GM19193 (cell line): ENCODE data around the gene STARD3.

Experiments used
- POLR2A ChIP-seq: IDR thresholded peaks from 4 replicates; pipeline ENCODE4 v1.6.1; 2011; ENCODE audit not compliant: insufficient read depth, insufficient read length; ENCODE audit errors: extremely low read depth

Gene STARD3

DNA sequence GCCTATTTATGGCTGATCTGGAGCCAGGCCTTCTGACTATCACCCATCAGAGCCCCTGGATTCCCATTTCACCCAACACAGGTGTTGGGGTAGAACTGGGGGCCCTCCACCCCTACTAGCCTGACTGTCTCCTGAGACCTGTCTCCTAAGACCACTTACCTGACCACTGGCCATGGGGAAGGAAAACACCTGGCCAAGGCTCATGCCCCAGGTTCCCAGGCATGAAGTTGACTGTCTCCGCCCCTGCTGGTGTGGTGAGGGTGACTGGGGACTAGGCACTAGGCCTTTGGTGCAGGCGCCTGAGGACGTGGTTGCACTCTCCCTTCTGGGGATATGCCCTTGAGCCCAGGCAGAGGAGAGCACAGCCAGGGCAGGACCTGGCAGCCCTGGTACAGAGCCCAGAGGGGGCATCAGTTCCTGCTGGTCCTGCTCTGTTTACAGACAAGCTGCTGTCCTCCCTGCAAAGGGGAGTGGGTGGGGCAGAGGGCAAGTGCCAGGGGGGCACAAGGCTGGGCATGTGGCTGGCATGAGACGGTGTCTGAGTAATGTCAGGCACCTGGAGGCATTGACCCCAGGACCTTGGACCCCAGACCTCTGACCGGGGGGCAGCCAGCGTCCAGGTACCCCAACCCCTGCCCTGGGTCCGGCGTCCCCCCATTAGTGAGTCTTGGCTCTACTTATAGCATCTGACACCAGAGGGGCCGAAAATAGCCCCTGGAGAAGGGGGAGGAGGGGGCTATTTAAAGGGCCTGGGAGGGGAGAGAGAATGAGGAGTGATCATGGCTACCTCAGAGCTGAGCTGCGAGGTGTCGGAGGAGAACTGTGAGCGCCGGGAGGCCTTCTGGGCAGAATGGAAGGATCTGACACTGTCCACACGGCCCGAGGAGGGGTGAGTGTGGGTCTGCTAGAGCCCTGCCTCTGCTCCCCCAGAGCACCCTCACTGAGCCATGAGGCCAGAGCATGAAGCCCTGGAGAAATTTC, 27.9 kb downstream of the STARD3 start, which contains the start of gene TCAP:
TCAP (plus strand) TSS at position 769 of the 981 bp plus-strand sequence; CDS start at position 780, 11 bp downstream.
- TF ChIP-seq POLR2A = no peak

DNA sequence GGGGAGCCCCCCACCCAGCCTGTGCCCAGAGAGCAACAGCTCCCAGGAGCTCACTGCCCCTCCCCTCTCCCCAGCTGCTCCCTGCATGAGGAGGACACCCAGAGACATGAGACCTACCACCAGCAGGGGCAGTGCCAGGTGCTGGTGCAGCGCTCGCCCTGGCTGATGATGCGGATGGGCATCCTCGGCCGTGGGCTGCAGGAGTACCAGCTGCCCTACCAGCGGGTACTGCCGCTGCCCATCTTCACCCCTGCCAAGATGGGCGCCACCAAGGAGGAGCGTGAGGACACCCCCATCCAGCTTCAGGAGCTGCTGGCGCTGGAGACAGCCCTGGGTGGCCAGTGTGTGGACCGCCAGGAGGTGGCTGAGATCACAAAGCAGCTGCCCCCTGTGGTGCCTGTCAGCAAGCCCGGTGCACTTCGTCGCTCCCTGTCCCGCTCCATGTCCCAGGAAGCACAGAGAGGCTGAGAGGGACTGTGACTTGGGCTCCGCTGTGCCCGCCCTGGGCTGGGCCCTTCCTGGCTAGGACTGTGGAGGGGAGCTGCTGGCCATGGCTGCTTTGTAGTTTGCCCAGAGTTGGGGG, 28.8 kb downstream of the STARD3 start:
- TF ChIP-seq POLR2A = no peak

DNA sequence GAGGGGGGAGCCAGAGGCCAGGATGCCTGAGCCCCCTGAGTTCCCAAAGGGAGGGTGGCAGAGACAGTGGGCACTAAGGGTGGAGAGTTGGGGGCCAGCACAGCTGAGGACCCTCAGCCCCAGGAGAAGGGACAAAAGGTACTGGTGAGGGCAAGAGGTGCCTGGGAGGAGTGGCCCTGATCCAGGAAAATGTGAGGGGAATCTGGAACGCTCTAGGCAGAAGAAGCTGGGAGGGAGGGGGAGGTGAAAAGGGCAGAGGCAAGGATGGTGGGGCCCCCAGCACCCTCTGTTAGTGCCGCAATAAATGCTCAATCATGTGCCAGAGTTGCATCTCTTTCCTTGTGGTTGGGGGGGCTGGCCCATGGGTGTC, 29.3 kb downstream of the STARD3 start:
- TF ChIP-seq POLR2A = no peak

DNA sequence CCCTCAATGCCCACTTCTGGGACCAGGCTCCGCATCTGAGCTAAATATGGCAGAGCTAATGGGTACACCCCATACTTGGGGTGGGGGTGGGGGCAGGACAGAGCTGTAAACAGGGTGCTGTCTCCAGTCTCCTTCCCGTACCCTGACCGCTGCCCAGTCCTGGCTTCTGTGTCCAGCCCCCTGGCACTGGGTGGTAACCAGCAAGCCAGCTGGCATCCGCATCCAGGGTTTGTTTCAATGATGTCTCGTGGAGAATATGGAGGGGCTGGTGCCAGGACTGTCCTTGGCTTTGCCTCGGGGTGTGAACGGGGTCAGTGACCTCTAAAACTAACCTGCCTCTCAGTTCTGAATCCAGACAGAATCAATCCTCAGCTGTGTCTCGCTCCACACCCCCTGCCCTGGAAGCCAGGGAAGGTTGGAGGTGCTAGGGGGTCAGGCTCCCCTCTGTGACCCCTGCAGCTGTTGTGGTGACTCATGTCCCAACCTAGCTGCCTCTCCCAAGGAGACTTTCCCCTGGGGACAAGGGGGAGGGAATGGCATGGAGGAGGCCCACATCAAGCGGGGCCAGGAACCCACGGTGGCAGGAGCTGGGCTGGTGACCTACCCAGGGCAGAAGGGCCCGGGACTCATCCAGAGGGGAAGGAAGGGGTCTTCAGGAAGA, 29.8 kb downstream of the STARD3 start:
- TF ChIP-seq POLR2A = no peak

DNA sequence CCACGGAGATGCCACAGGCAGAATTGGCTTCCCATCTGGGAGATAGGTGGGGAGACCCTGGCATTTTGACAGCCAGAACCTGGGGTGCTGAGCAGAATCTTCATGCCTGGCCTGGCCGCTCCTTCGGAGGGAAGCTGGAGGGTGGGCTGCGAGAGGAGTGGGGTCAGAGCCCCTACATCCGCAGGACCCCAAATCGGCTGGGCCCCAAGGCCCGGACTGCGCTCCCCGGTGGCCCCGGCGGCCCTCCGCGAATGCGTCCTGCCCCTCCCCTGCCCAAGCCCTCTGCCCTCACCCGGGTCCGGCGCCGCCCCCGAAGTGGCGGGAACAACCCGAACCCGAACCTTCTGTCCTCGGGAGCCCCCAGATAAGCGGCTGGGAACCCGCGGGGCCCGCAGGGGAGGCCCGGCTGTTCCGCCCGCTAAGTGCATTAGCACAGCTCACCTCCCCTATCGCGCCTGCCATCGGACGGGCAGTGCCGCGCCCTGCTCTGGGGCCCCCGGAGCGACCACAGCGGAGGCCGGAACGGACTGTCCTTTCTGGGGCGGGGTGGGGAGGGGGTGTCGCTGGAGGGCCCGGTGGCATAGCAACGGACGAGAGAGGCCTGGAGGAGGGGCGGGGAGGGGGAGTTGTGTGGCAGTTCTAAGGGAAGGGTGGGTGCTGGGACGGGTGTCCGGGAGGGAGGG, 30.5 kb downstream of the STARD3 start:
- no peak for TF ChIP-seq POLR2A

GRCh38 chr17:39667945-39668924, 31.3 kb downstream of the STARD3 start, which contains the start of gene PNMT:
Gene PNMT (plus strand): TSS chr17:39668453. CDS start chr17:39668476, 23 bp downstream.
- TF ChIP-seq POLR2A = no peak

GRCh38 chr17:39669897-39670735, 33.2 kb downstream of the STARD3 start:
- TF ChIP-seq POLR2A = no peak

- TF ChIP-seq POLR2A = no peak
Measured at GRCh38 chr17:39670746-39671145, 33.8 kb downstream of the STARD3 start.

DNA sequence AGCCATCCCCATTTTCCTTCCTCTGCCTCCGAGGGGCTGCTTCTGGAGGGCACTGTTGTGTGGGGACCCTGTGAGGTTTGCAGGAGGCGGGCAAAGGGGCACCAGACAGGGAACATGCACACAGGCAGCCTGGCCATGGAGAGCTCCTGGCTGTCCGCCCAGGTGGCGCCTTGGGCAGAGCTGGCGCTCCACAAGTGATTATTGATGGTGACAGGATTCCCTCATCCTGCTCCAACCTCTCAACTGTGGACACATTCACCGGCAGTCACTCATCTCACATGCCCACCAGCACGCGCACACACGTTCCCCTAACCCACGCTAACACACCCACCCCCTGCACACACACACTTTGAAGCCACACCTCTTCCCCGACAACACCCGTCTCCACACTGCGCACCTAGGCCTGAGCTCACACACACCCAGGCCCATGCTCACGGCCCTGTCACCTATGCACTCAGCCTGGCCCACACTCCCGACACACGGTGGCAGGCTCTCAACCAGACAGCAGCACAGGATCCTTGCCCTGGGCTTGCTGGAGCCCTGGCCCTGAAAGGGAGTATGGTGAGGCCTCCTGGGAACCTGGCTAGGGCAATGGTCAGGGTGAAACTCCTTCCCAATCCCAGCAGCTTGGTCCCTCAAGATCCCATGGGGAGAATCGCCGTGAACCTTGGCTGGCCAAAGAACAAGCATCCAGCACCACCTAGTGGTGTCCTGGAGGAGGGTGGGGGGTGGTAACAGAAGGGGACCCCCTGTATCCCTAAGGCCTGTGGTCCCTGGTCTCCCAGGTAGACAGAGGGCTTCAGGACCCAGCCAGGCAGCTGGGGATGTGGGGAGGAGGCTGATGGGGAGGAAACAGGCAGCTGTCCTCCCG, 34.9 kb downstream of the STARD3 start:
- TF ChIP-seq POLR2A = no peak

DNA sequence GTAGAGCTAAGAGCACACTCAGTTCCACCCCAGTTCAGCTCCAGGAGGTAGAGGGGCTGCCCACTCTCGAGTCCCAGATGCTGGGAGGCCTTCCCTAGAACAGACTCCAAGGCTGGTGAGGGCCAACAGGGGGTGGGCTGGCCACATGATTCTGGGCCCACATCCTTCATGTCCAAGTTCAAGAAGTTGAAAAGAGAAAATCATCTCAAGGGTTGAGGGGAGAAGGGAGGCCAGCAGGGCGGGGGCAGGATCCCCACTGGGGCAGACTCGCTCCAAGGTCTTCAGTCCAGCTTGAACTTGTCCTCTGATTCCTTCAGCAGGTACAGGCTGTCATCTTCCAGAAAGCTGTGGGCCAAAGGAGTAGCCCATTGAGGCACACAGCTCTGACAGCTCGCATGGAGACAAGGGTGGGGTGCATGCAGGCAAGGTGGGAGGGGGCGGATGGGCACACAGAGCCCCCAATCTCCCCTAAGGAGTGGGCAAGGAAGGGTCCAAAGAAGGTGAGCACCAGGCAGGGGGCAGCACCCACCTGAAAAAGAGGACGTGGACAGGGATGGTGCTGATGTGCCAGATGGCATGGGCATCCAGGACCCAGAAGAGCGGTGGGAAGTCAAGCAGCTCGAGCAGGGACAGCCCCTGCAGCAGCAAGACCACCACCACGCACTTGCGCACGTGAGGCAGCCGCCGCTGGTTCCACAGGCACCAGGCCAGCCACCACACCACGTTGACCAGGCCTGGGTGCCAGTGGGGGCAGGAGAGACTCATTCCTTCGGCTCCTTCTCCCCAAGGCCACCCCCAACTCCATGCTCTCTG, 35.8 kb downstream of the STARD3 start:
- no peak for TF ChIP-seq POLR2A

GRCh38 chr17:39673335-39674081, 36.6 kb downstream of the STARD3 start:
- no peak for TF ChIP-seq POLR2A

GRCh38 chr17:39674179-39674578, 37.2 kb downstream of the STARD3 start:
- no peak for TF ChIP-seq POLR2A
